Upper lobe of left lung (tissue), 6 donors: ENCODE results near the gene COG7. TPM values are rescaled to one million over a fixed set of nuclear protein-coding genes. Genes with fewer than 3 reads are reported as not detected.

ENCODE experiments used
- ATAC-seq, 2 donors: fragments of 200-7000 bp; cut with Tn5 transposase; one replicate each; pipeline ENCODE4 v1.9.1; 2022; ENCODE audit warnings: mild to moderate bottlenecking in 2 of 2, moderate library complexity in 2 of 2; ENCODE audit not compliant: low FRiP score in 2 of 2
- DNase-seq, 2 donors: peaks; one replicate each; pipeline ENCODE4 v3.0.0-alpha.2; 2019 to 2020
- H3K27ac ChIP-seq, 4 donors: fragments of 200-600 bp; sonication (generic); one replicate each; pipeline ENCODE4 v1.5.1; 2016 to 2019
- H3K27me3 ChIP-seq, 4 donors: fragments of 200-600 bp; sonication (generic); one replicate each; pipeline ENCODE4 v1.5.1; 2017 to 2019
- H3K36me3 ChIP-seq, 4 donors: fragments of 200-600 bp; sonication (generic); one replicate each; pipeline ENCODE4 v1.5.1; 2016 to 2019
- H3K4me1 ChIP-seq, 4 donors: fragments of 200-600 bp; sonication (generic); one replicate each; pipeline ENCODE4 v1.5.1; 2018 to 2019
- H3K4me3 ChIP-seq, 4 donors: fragments of 200-600 bp; sonication (generic); one replicate each; pipeline ENCODE4 v1.5.1; 2017 to 2019; ENCODE audit warnings: mild to moderate bottlenecking in 2 of 4, moderate library complexity in 1 of 4
- H3K9me3 ChIP-seq, 4 donors: fragments of 200-600 bp; sonication (generic); one replicate each; pipeline ENCODE4 v1.5.1; 2018 to 2019
- CTCF ChIP-seq, 6 experiments: fragments of 450-650 bp in 4 of 6; fragments of 200-600 bp in 2 of 6; sonication (generic) in 2 of 6; IDR thresholded peaks; one replicate each; pipeline ENCODE4 v1.5.1; 2016 to 2019; ENCODE audit warnings: antibody characterized with exemption in 6 of 6
- EP300 ChIP-seq, 4 donors: sonication (generic); formaldehyde crosslinking; IDR thresholded peaks; one replicate each; pipeline ENCODE4 v1.5.1; 2017; ENCODE audit warnings: antibody characterized with exemption in 4 of 4, control low read depth in 2 of 4
- POLR2A ChIP-seq, 4 donors: fragments of 450-650 bp; IDR thresholded peaks; one replicate each; pipeline ENCODE4 v1.5.1; 2016 to 2017; ENCODE audit warnings: antibody characterized with exemption in 4 of 4, mild to moderate bottlenecking in 2 of 4
- POLR2AphosphoS5 ChIP-seq, 2 donors: sonication (generic); formaldehyde crosslinking; IDR thresholded peaks; one replicate each; pipeline ENCODE4 v1.5.1; 2017; ENCODE audit warnings: antibody characterized with exemption in 2 of 2
- WGBS, 2 donors: methylation state at CpG; one replicate each; pipeline ENCODE4 v1.1.5; 2017 to 2018; 5-methylcytosine and 5-hydroxymethylcytosine counted together
- total RNA-seq, 6 donors: library from RNA; depleted of rRNA in 4 of 6; stranded (reverse); fragments of >200 nt in 4 of 6; gene quantifications; one replicate each; pipeline versions ENCODE4 v1.1.0 to v1.2.1, GENCODE V29; 2016 to 2021
- donor health status: DM: no; HTN: no; CAD: no; lungs with moderate emphysema.
- donor health status: DM: no; HTN: yes; CAD: no; lungs with severe emphysema.

Gene COG7
- total RNA-seq, 6 donors from 2014 or later = 16.9 to 61.8 (median 24.8) TPM

- no peak for ATAC-seq
- DNase-seq = no peak
- Histone ChIP-seq H3K4me1 (no peaks in the 10 kb centered on the region), H3K27ac (no peak overlapping the region), H3K9me3 (no peaks in the 10 kb centered on the region), H3K27me3 (no peaks in the 10 kb centered on the region), H3K4me3 (no peak overlapping the region), H3K36me3 (no peaks in the 10 kb centered on the region)
- WGBS, 2 donors = 94 to 100% methylated on average over 5 to 13 of the region's 13 CpGs
- TF ChIP-seq CTCF (IDR thresholded peaks at IDR 0.05) (no peak), POLR2AphosphoS5 (IDR thresholded peaks at IDR 0.05) (no peak), EP300 (IDR thresholded peaks at IDR 0.05) (no peak), POLR2A (IDR thresholded peaks at IDR 0.05) (no peak)
These were observed 97.8 kb downstream of the COG7 start for GRCh38 chr16:23355106-23355670.

GRCh38 chr16:23354246-23354645 is 98.7 kb downstream of the COG7 start:
- H3K4me3 ChIP-seq = no peak overlapping the region
- TF ChIP-seq EP300 (IDR thresholded peaks at IDR 0.05) = no peak
- no peak for TF ChIP-seq CTCF (IDR thresholded peaks at IDR 0.05)
- no peak for TF ChIP-seq POLR2A (IDR thresholded peaks at IDR 0.05)
- no peak for TF ChIP-seq POLR2AphosphoS5 (IDR thresholded peaks at IDR 0.05)
- 92 to 100% methylated on average over 1 to 9 of the region's 9 CpGs for WGBS, 2 donors
- ATAC-seq (no peak), DNase-seq (no peak)
- H3K4me1 ChIP-seq = no peaks in the 10 kb centered on the region
- H3K27ac ChIP-seq = no peak overlapping the region
- H3K27me3 ChIP-seq = no peaks in the 10 kb centered on the region
- no peaks in the 10 kb centered on the region for H3K9me3 ChIP-seq
- no peaks in the 10 kb centered on the region for H3K36me3 ChIP-seq

GRCh38 chr16:23353440-23353839 is 99.5 kb downstream of the COG7 start:
- Histone ChIP-seq H3K4me3 (no peak overlapping the region), H3K9me3 (no peaks in the 10 kb centered on the region), H3K27ac (no peak overlapping the region), H3K4me1 (no peaks in the 10 kb centered on the region), H3K36me3 (no peaks in the 10 kb centered on the region), H3K27me3 (no peaks in the 10 kb centered on the region)
- DNase-seq (no peak), ATAC-seq (no peak)
- TF ChIP-seq POLR2AphosphoS5 (IDR thresholded peaks at IDR 0.05) (no peak), POLR2A (IDR thresholded peaks at IDR 0.05) (no peak), CTCF (IDR thresholded peaks at IDR 0.05) (no peak), EP300 (IDR thresholded peaks at IDR 0.05) (no peak)

GRCh38 chr16:23351360-23351759 is 101.6 kb downstream of the COG7 start:
- ATAC-seq = no peak

More at GRCh38 chr16:23351360-23351759, 101.6 kb downstream of the COG7 start:
- Histone ChIP-seq H3K4me1 (no peaks in the 10 kb centered on the region), H3K27me3 (no peaks in the 10 kb centered on the region), H3K27ac (no peak overlapping the region), H3K36me3 (no peaks in the 10 kb centered on the region), H3K9me3 (no peaks in the 10 kb centered on the region), H3K4me3 (no peak overlapping the region)
- 82 to 86% methylated on average over 5 of the region's 5 CpGs for WGBS, 2 donors
- no peak for TF ChIP-seq POLR2AphosphoS5 (IDR thresholded peaks at IDR 0.05)
- no peak for TF ChIP-seq CTCF (IDR thresholded peaks at IDR 0.05)
- TF ChIP-seq EP300 (IDR thresholded peaks at IDR 0.05) = no peak
- no peak for TF ChIP-seq POLR2A (IDR thresholded peaks at IDR 0.05)
- DNase-seq = no peak
